Osteocyte (in vitro differentiated cells): Measurements from ENCODE around the gene ALPL. TPM values are rescaled to one million over a fixed set of nuclear protein-coding genes. Genes with fewer than 3 reads are reported as not detected.

Experiments used
- DNase-seq: peaks from one replicate; pipeline ENCODE4 v3.0.0; 2021; ENCODE audit warnings: mixed read lengths; ENCODE audit not compliant: unreplicated experiment; ENCODE audit errors: extremely low spot score
- H3K27ac Mint-ChIP-seq: one replicate; pipeline ENCODE4 v1.8.0; 2021; ENCODE audit warnings: mild to moderate bottlenecking, mixed read lengths; ENCODE audit not compliant: unreplicated experiment
- H3K27me3 Mint-ChIP-seq: one replicate; pipeline ENCODE4 v1.8.0; 2021; ENCODE audit warnings: mixed read lengths; ENCODE audit not compliant: unreplicated experiment
- H3K36me3 Mint-ChIP-seq: one replicate; pipeline ENCODE4 v1.8.0; 2021; ENCODE audit warnings: mixed read lengths; ENCODE audit not compliant: unreplicated experiment
- H3K4me1 Mint-ChIP-seq: one replicate; pipeline ENCODE4 v1.8.0; 2021; ENCODE audit warnings: mixed read lengths; ENCODE audit not compliant: unreplicated experiment
- H3K4me3 Mint-ChIP-seq: one replicate; pipeline ENCODE4 v1.8.0; 2021; ENCODE audit warnings: mild to moderate bottlenecking, moderate library complexity, mixed read lengths; ENCODE audit not compliant: unreplicated experiment
- H3K9me3 Mint-ChIP-seq: one replicate; pipeline ENCODE4 v1.8.0; 2021; ENCODE audit warnings: mixed read lengths; ENCODE audit not compliant: unreplicated experiment
- CTCF ChIP-seq: fragments of 200-600 bp; sonication (generic); IDR thresholded peaks from 2 replicates; pipeline ENCODE4 v1.5.0; 2021; ENCODE audit warnings: antibody characterized with exemption, mild to moderate bottlenecking, moderate library complexity
- total RNA-seq: library from RNA; stranded (reverse); gene quantifications from 2 replicates; pipeline ENCODE4 v1.2.1, GENCODE V29; 2021

Gene ALPL
- total RNA-seq, 1 donor from 2014 or later = 41.6 TPM

DNA sequence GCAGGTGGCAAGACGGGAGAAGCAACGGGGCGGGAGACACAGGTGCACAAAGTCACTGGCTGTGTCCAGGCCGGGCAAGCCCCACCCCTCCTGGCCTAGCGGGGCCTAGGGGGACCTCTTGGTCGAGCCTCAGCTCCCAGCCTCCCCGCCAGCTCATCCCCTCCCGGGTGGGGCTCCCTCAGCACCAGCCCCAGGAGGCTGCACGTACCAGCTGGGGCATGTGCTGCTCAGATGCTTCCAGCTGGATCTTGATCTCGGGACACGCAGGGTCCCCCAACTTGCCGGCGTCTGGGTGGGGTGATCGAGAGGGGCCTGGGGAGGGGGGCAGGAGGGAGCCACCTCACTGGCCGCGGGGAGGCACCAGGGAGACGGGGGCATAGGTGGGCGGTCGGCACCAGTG is 88.5 kb downstream of the ALPL start:
- no peaks in the 10 kb centered on the region for H3K36me3 Mint-ChIP-seq
- TF ChIP-seq CTCF = no peak
- no peak overlapping the region for H3K4me3 Mint-ChIP-seq
- H3K27ac Mint-ChIP-seq = no peak overlapping the region
- peaks cover 11% of the 10 kb centered on the region for H3K27me3 Mint-ChIP-seq
- no peak for DNase-seq
- no peaks in the 10 kb centered on the region for H3K9me3 Mint-ChIP-seq
- H3K4me1 Mint-ChIP-seq = peaks cover 10% of the 10 kb centered on the region

DNA sequence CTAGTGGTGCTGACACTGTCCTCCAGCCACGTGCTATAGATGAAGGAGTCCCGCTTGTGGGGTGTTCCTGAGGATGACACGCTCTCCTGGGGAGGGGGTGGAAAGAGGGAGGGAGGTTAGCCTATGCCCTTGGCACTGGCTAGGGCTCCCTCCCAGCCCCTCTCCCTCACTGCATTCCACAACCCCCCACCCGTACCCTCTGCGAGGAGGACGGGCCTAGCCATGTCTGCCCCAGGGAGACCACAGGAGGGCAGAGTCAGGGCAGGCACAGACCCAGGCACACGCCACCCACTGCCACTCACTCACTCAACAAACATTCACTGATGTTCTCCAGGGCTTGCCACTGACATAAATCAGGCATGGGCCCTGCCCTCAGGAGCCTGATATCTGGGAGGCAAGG is 89.2 kb downstream of the ALPL start:
- H3K4me3 Mint-ChIP-seq = no peak overlapping the region
- no peak for TF ChIP-seq CTCF
- DNase-seq = no peak
- no peak overlapping the region for H3K27ac Mint-ChIP-seq
- H3K27me3 Mint-ChIP-seq = peaks cover 11% of the 10 kb centered on the region
- H3K4me1 Mint-ChIP-seq = peaks cover 10% of the 10 kb centered on the region
- no peaks in the 10 kb centered on the region for H3K36me3 Mint-ChIP-seq
- no peaks in the 10 kb centered on the region for H3K9me3 Mint-ChIP-seq

DNA sequence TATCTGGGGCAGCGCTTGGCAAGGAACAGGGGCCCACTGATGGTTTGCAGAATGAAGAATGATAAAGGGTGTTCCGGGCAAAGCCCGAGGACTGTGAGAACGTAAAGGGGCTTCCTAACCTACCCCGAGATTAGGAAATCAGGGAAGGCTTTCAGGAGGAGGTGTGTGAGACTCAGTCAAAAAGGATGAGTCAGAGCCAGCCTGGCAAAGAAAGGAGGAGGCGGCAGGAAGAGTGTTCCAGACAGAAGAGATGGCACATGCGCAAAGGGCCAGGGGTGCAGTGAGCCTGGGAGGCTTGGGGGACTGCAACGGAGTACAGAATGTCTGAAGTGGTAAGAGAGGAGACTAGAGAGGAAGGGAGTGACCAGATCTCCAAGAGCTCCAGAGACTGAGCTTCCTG is 89.7 kb downstream of the ALPL start:
- no peaks in the 10 kb centered on the region for H3K9me3 Mint-ChIP-seq
- H3K27me3 Mint-ChIP-seq = peaks cover 11% of the 10 kb centered on the region
- peaks cover 10% of the 10 kb centered on the region for H3K4me1 Mint-ChIP-seq
- no peak overlapping the region for H3K4me3 Mint-ChIP-seq
- DNase-seq = no peak
- no peak overlapping the region for H3K27ac Mint-ChIP-seq
- H3K36me3 Mint-ChIP-seq = no peaks in the 10 kb centered on the region
- no peak for TF ChIP-seq CTCF

- Mint-ChIP-seq H3K4me1 (peaks cover 8% of the 10 kb centered on the region), H3K9me3 (no peaks in the 10 kb centered on the region), H3K27ac (no peak overlapping the region), H3K36me3 (no peaks in the 10 kb centered on the region), H3K4me3 (no peak overlapping the region), H3K27me3 (peaks cover 11% of the 10 kb centered on the region)
- no peak for DNase-seq
- no peak for TF ChIP-seq CTCF
Measured at GRCh38 chr1:21599402-21599801, 90.2 kb downstream of the ALPL start.

- no peak for TF ChIP-seq CTCF
- Mint-ChIP-seq H3K4me1 (peaks cover 2% of the 10 kb centered on the region), H3K9me3 (no peaks in the 10 kb centered on the region), H3K27ac (no peak overlapping the region), H3K27me3 (peaks cover 11% of the 10 kb centered on the region), H3K36me3 (no peaks in the 10 kb centered on the region), H3K4me3 (no peak overlapping the region)
- DNase-seq = no peak
Measured at GRCh38 chr1:21601278-21602048, 92.2 kb downstream of the ALPL start.
